Activated CD8-positive, alpha-beta memory T cell treated with anti-CD3 and anti-CD28 coated beads, Interleukin-2, amount 50 U/mL, for 1 hour (primary cell): ENCODE measurements around the gene S1PR4.
"Not testable (repeated sequence)": the region's sequence is repeated elsewhere in the genome, so short reads cannot be mapped to it uniquely, and the experiment has no call there.

Source experiments
- DNase-seq: peaks from one replicate; pipeline ENCODE4 v3.0.0-alpha.2; 2020; ENCODE audit errors: extremely low read depth

Gene S1PR4

GRCh38 chr19:3152419-3152780, 26.2 kb upstream of the S1PR4 start:
- no peak for DNase-seq

- DNase-seq, result no peak
Measured at GRCh38 chr19:3153286-3154230, 25.0 kb upstream of the S1PR4 start.

DNA sequence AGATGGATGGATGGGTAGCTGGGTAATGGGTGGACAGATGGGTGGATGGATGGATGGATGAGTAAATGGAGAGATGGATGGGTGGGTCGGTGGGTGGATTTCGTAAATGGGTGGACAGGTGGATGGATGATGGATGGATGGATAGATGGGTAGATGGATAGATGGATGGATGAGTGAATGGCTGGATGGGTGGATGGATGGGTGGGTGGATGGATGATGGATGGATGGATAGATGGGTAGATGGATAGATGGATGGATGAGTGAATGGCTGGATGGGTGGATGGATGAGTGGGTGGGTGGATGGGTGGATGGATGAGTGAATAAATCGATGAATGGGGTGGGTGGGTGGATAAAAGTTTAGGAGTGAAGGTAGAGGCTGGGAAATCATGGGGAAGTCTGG, 24.1 kb upstream of the S1PR4 start:
- not testable (repeated sequence) for DNase-seq

DNA sequence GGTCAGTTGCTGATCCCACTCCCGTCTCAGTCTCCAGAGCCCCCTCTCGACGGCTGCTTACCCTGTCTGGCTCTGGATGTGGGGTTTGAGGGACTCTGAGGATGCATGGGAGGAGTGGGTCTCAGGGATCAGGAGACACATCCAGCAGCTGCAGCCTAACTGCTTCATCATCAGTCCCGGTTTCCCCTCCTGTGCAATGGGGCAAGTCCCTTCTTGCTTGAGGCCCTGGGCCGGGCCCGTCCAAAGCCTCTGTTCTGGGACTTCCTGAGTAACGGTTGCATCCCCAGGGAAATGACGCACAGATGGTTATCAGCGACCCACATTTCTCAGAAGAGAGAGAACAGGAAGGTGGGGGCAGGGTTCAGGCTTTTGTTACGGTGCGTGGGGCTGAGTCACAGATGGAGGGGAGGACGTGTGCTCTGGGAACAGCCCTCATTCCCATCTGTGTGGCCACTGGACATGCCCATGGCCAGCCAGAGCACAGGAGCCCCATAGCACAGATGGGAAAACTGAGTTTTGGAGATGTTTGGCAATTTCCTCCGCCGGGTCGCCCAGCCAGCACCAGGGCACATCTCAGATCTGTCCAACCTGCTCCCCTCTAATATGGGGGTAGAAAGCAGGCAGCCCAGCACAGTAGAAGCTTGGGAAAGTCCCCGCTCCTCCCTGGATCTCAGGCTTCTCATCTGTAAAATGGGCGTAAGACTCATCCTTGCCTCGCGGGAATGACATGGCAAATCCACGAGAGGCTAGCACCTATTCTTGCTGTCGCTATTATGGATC, 23.4 kb upstream of the S1PR4 start:
- peak; percentile 71 for DNase-seq

DNA sequence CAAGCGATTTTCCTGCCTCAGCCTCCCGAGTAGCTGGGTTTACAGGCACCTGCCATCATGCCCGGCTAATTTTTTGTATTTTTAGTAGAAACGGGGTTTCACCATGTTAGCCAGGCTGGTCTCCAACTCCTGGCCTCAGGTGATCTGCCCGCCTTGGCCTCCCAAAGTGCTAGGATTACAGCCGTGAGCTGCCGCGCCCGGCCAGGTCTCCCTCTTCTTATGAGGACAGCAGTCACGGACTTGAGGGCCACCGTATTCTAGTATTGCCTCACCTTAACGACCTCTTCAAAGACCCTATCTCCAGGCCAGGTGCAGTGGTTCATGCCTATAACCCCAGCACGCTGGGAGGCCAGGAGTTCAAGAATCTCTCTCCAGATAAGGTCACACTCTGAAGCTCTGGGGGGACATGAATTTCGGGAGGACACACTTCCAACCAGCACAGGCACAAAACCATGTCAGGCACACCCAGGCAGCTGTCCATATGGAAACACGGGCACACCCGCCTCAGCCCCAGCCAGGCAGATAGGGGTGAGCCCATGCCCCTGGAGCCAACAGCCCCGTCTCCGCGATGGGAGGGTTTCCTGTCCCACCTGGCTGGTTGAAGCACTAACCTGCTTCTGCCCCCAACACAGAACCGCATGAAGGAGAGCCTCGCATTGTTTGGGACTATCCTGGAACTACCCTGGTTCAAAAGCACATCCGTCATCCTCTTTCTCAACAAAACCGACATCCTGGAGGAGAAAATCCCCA, 21.3 kb upstream of the S1PR4 start:
- no peak for DNase-seq

DNA sequence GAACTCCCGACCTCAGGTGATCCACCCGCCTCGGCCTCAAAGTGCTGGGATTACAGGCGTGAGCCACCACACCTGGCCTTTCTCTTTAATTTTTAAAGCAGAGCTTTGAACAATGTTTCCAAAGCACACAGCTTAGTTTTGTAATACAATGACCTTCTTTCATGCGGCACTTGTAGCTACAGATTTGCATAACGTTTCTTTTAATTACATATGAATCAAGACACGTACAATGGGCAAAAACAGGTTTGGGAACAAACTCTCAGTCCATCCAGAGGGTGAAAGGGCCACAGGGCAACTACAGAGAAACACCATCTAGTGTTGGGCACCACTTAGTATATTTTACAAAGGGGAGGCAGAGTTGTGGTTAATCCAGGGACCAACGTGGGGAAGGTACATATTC, 19.0 kb upstream of the S1PR4 start:
- no peak for DNase-seq

GRCh38 chr19:3160219-3160618, 18.4 kb upstream of the S1PR4 start:
- no peak for DNase-seq

GRCh38 chr19:3161453-3161852, 17.1 kb upstream of the S1PR4 start:
- no peak for DNase-seq

DNA sequence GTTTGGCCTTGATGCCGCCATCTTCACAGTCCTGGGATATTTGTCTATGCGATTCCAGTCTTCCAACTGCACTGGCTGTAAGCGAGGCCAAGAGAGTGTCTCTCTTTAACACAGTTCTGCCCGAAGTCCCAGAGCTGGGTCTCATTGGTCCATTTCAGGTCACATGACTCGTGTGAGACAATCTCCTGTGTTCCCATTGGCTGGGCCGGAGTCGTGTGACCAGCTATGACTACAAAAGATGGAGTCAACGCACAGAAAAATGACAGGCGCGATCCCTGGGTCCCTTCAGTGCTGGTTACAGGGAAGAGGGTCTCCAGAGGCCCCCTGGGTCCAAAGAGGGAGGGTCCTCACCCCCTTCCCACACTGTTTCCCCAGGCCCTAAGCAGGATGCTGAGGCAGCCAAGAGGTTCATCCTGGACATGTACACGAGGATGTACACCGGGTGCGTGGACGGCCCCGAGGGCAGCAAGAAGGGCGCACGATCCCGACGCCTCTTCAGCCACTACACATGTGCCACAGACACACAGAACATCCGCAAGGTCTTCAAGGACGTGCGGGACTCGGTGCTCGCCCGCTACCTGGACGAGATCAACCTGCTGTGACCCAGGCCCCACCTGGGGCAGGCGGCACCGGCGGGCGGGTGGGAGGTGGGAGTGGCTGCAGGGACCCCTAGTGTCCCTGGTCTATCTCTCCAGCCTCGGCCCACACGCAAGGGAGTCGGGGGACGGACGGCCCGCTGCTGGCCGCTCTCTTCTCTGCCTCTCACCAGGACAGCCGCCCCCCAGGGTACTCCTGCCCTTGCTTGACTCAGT, 15.9 kb upstream of the S1PR4 start:
- no peak for DNase-seq

DNA sequence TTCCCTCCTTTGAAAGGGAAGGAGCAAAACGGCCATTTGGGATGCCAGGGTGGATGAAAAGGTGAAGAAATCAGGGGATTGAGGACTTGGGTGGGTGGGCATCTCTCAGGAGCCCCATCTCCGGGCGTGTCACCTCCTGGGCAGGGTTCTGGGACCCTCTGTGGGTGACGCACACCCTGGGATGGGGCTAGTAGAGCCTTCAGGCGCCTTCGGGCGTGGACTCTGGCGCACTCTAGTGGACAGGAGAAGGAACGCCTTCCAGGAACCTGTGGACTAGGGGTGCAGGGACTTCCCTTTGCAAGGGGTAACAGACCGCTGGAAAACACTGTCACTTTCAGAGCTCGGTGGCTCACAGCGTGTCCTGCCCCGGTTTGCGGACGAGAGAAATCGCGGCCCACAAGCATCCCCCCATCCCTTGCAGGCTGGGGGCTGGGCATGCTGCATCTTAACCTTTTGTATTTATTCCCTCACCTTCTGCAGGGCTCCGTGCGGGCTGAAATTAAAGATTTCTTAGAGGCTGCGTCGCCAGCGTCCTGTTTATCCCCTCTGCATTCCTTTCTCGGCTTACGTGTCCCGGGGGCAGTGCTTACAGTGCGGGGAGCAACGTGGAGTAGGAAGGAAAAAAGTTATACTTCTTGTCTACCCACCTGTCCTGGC, 15.2 kb upstream of the S1PR4 start:
- peak; percentile 59 for DNase-seq

- no peak for DNase-seq
Measured at GRCh38 chr19:3163943-3164342, 14.6 kb upstream of the S1PR4 start.

GRCh38 chr19:3167533-3168272, 10.9 kb upstream of the S1PR4 start:
- DNase-seq, result no peak

- no peak for DNase-seq
Measured at GRCh38 chr19:3171894-3172672, 6.5 kb upstream of the S1PR4 start.

- not testable (repeated sequence) for DNase-seq
Measured at GRCh38 chr19:3172673-3173000, 5.9 kb upstream of the S1PR4 start.

- DNase-seq, result no peak
Measured at GRCh38 chr19:3175781-3176714, 2.5 kb upstream of the S1PR4 start.

DNA sequence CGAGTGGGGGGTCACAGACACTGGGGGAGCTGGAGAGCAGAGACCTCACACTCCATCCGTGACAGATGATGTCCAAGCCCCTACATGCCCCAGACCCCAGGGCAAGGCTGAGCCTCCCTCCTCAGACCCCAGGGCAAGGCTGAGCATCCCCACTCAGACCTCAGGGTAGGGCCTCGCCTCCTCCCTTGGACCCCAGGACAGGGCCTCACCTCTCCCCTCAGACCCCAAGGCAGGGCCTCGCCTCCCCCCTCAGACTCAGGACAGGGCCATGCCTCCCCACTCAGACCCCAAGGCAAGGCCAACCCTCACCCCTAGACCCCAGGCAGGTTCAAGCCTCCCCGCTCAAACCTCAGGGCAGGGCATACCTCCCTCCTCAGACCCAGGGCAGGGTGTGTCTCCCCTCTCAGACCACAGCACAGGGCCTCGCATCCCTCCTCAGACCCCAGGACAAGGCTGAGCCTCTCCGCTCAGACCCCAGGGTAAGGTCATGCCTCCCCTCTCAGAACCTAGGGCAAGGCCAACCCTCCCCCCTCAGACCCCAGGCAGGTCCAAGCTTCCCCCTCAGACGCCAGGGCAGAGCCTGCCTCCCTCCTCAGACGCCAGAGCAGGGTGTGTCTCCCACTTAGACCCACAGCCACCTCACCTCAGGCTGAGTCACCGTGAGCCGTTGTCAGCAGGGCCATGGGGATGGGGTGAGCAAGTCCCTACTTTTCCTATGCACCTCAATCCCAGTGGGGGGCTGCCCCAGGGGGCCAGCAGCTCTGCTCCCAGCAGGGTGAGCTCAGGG, 1.7 kb upstream of the S1PR4 start:
- DNase-seq, result peak; percentile 65

DNA sequence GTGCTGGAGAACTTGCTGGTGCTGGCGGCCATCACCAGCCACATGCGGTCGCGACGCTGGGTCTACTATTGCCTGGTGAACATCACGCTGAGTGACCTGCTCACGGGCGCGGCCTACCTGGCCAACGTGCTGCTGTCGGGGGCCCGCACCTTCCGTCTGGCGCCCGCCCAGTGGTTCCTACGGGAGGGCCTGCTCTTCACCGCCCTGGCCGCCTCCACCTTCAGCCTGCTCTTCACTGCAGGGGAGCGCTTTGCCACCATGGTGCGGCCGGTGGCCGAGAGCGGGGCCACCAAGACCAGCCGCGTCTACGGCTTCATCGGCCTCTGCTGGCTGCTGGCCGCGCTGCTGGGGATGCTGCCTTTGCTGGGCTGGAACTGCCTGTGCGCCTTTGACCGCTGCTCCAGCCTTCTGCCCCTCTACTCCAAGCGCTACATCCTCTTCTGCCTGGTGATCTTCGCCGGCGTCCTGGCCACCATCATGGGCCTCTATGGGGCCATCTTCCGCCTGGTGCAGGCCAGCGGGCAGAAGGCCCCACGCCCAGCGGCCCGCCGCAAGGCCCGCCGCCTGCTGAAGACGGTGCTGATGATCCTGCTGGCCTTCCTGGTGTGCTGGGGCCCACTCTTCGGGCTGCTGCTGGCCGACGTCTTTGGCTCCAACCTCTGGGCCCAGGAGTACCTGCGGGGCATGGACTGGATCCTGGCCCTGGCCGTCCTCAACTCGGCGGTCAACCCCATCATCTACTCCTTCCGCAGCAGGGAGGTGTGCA, 587 bp downstream of the S1PR4 start:
- DNase-seq, result no peak
